Tibial artery (tissue), 4 donors: ENCODE results near the gene OGFOD2.

Experiments
- DNase-seq, 2 donors: peaks; one replicate each; pipeline ENCODE4 v3.0.0-alpha.2; 2019
- H3K27ac ChIP-seq, 2 donors: fragments of 200-600 bp; sonication (generic) in 1 of 2; 1 replicate in 1 of 2; 2 replicates in 1 of 2; pipeline ENCODE4 v1.5.1; 2018 to 2019; ENCODE audit warnings: mild to moderate bottlenecking in 1 of 2
- H3K27me3 ChIP-seq, 2 donors: fragments of 200-600 bp; sonication (generic) in 1 of 2; one replicate each; pipeline versions ENCODE4 v1.5.1 to v1.6.0; 2016 to 2019
- H3K36me3 ChIP-seq, 3 donors: fragments of 200-600 bp; sonication (generic) in 2 of 3; one replicate each; pipeline ENCODE4 v1.5.1; 2016 to 2019; ENCODE audit warnings: mild to moderate bottlenecking in 2 of 3
- H3K4me1 ChIP-seq, 4 donors: fragments of 200-600 bp; sonication (generic) in 2 of 4; 1 replicate in 3 of 4; 2 replicates in 1 of 4; pipeline ENCODE4 v1.5.1; 2016 to 2019
- H3K4me3 ChIP-seq, 2 donors: fragments of 200-600 bp; sonication (generic) in 1 of 2; 1 replicate in 1 of 2; 2 replicates in 1 of 2; pipeline ENCODE4 v1.5.1; 2018 to 2019; ENCODE audit warnings: mild to moderate bottlenecking in 2 of 2
- H3K9me3 ChIP-seq, 3 donors: fragments of 200-600 bp; sonication (generic) in 1 of 3; one replicate each; pipeline ENCODE4 v1.5.1; 2016 to 2019
- intact Hi-C: fragments of 100-400 bp; cut with DNase I; formaldehyde crosslinking; loops from one replicate; pipeline ENCODE4 v1.15.0; 2023; ENCODE audit warnings: low total_unique reads
- TF ChIP-seq, protein P1 (sequence below), 2 experiments: fragments of 200-600 bp in 1 of 2; fragments of 450-650 bp in 1 of 2; IDR thresholded peaks; one replicate each; pipeline ENCODE4 v1.5.1; 2017 to 2019; ENCODE audit warnings: antibody characterized with exemption in 2 of 2, mild to moderate bottlenecking in 1 of 2, moderate library complexity in 1 of 2

The OGFOD2 gene

DNA sequence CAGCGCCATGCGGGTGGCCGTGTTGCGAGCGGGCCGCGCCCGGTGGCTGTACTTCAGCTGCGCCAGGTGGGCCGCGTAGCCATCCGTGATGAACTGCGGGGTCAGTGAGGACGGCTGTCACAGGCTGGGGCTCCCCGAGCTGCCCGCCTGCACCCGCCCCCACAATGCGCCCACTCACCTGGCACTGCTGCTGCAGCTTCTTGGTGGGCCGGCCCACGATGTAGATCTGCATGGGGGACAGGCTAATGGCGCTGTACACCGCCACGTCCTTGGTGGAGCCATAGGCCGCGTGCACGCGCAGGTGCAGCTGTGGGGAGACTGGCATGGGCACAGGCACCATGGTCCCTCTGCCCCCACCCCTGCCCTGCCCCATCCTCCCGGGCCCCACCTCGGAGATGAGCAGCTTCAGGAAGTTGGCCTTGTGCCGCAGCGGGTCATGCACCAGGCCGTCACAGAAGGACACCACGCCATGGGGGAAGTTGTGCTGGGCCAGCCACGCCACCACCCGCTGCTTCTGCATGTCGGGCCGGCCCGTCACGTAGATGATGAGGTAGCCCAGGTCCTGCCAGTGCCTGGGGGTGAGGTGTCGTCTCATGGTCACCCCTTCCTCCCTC, 11.3 kb downstream of the OGFOD2 start:
- Histone ChIP-seq H3K27me3 (no peaks in the 10 kb centered on the region), H3K27ac (no peak overlapping the region), H3K4me1 (peaks cover 11 to 43% (median 41%) of the 10 kb centered on the region in 4 donors), H3K9me3 (no peaks in the 10 kb centered on the region), H3K4me3 (no peak overlapping the region), H3K36me3 (peaks cover 0 to 68% (median 40%) of the 10 kb centered on the region in 3 donors)
- intact Hi-C loops: loop anchor here (10.0 kb wide), 1 partner anchor 158 kb away; no protein-coding TSS in a partner anchor
- no peak for DNase-seq
- TF ChIP-seq, protein P1, sequence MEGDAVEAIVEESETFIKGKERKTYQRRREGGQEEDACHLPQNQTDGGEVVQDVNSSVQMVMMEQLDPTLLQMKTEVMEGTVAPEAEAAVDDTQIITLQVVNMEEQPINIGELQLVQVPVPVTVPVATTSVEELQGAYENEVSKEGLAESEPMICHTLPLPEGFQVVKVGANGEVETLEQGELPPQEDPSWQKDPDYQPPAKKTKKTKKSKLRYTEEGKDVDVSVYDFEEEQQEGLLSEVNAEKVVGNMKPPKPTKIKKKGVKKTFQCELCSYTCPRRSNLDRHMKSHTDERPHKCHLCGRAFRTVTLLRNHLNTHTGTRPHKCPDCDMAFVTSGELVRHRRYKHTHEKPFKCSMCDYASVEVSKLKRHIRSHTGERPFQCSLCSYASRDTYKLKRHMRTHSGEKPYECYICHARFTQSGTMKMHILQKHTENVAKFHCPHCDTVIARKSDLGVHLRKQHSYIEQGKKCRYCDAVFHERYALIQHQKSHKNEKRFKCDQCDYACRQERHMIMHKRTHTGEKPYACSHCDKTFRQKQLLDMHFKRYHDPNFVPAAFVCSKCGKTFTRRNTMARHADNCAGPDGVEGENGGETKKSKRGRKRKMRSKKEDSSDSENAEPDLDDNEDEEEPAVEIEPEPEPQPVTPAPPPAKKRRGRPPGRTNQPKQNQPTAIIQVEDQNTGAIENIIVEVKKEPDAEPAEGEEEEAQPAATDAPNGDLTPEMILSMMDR (IDR thresholded peaks at IDR 0.05): no peak

DNA sequence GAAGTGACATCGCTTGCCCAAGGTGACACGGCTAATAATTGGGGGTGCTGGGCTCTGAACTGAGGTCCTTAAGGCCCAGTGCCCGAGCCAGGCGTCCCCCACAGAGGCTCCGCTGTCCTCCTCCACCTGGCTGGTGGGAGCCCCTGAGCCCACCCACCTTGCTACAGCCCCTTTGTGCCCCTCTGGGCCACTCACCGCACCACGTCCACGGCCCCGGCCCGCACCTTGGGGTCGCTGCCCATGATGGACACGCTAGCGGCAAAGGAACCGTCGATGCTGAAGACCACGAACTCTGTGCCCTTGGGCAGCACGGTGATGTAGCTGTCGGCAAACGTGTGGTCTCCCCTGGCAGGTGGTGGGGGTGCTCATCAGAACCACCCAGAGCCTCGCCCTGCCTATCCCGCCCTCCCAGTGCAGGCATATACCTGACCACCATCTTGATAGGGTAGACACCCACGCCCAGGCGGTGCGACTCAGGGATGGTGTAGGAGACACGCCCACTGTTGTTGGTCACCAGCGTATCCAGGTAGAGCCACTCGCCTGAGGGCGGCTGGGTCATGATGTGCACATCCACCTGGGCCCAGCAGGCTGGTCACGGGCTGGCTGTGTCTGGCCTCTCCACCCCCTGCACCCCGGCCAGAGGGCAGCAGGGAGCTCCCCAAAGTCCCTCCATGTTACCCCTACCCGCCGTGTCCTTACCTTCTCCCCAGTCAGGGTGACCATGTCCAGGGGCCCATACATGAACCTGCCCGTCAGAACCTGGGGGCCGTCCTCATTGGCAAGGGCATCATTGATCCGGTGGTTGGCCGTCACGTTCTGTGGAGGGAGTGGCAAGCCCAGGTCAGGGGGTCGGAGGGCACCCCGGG, 12.3 kb downstream of the OGFOD2 start:
- peaks cover 8 to 33% (median 31%) of the 10 kb centered on the region in 4 donors for H3K4me1 ChIP-seq
- peaks cover 0 to 70% (median 33%) of the 10 kb centered on the region in 3 donors for H3K36me3 ChIP-seq
- intact Hi-C loops: loop anchor here (10.0 kb wide), 1 partner anchor 157 kb away; no protein-coding TSS in a partner anchor
- DNase-seq: no peak
- no peak overlapping the region for H3K4me3 ChIP-seq
- H3K27ac ChIP-seq: no peak overlapping the region
- no peaks in the 10 kb centered on the region for H3K9me3 ChIP-seq
- H3K27me3 ChIP-seq: no peaks in the 10 kb centered on the region
- TF ChIP-seq, protein P1 (IDR thresholded peaks at IDR 0.05): no peak

DNA sequence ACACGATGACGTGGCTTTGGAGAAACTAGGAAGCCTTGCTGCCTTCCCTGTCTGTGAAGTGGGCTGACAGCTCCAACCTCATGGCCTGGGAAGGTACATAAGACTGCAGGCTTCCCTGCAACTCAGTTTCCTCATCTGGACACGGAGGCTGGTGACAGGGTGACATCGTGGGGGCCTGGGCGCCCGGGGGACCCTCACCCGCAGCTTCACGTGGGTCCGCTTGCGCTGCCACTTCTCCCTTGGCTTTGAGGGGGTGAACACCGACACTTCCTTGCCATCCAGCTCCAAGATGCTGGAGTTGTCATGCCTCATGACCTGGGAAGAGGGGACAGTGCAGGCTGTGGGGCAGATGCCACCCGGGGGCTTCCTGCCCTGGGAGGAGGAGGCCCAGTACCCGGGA, 13.0 kb downstream of the OGFOD2 start:
- H3K36me3 ChIP-seq: peaks cover 0 to 64% (median 26%) of the 10 kb centered on the region in 3 donors
- no peak overlapping the region for H3K4me3 ChIP-seq
- no peaks in the 10 kb centered on the region for H3K27me3 ChIP-seq
- H3K9me3 ChIP-seq: no peaks in the 10 kb centered on the region
- no peak overlapping the region for H3K27ac ChIP-seq
- TF ChIP-seq, protein P1 (IDR thresholded peaks at IDR 0.05): no peak
- intact Hi-C loops: loop anchor here (10.0 kb wide), 1 partner anchor 157 kb away; no protein-coding TSS in a partner anchor
- no peak for DNase-seq
- H3K4me1 ChIP-seq: peaks cover under 1 to 26% (median 24%) of the 10 kb centered on the region in 4 donors

DNA sequence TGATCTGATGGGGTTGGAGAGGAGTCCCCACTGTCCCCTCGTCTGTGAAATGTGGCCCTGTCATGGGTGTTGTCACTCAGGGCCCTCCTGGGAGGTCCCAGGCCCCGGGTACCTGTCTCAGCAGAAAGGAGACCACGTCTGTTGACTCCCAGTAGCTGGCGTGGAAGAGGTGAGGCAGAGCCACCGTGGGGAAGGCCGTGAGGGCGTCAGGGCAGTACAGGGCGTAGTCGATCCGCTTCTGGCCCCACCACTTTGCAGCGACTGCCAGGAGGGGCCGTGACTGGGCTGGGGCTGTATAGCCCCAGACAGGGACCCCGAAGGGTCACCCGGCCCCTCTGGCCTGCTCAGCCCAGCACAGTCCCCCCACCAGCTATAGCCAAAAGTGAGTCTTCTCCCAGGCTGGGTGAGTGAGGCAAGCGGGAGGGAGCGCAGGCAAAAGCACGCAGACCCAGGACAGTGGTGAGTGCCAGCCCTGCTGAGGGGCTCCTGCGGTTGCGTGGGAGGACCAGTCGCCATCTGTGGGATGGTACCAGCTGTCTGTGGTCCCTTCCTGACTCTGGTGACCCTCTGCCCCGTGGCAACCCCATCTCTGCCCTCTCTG, 13.7 kb downstream of the OGFOD2 start:
- Histone ChIP-seq H3K27ac (no peak overlapping the region), H3K27me3 (no peaks in the 10 kb centered on the region), H3K9me3 (no peaks in the 10 kb centered on the region), H3K36me3 (peaks cover 0 to 61% (median 24%) of the 10 kb centered on the region in 3 donors), H3K4me3 (no peak overlapping the region), H3K4me1 (peaks cover 0 to 19% (median 17%) of the 10 kb centered on the region in 4 donors)
- TF ChIP-seq, protein P1 (IDR thresholded peaks at IDR 0.05): no peak
- DNase-seq: no peak
- intact Hi-C loops: loop anchor here (10.0 kb wide), 1 partner anchor 156 kb away; no protein-coding TSS in a partner anchor

DNA sequence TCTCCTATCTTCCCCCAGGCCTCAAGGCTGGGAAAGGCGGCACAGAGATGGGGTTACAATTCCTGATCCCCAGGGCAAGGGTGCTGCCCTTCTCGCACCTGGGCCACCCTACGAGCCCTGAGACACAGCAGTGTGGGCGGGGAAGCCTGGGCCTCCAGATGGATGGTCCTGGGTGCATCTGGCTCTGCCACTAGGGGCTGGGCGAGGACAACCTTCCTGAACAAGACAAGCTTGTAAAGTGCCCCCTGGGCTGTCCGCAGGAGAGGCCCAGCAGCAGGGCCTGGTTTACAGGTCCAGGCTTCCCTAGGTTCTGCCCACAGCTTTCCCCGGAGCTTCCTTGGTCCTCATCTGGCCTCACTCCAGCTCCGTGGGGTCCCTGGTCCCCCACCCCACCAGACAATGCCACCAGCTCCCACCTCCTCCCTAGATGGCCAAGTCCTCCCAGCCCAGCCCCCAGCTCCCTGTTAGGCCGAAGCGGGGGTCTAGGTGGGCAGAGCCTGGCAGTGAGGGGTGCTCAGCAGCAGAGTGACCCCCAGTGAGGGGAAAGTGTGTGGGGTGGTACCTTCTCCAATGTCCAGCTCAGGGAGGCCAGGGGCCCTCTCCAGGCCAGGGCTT, 14.3 kb downstream of the OGFOD2 start:
- peaks cover 0 to 61% (median 24%) of the 10 kb centered on the region in 3 donors for H3K36me3 ChIP-seq
- no peaks in the 10 kb centered on the region for H3K27me3 ChIP-seq
- no peak overlapping the region for H3K4me3 ChIP-seq
- TF ChIP-seq, protein P1 (IDR thresholded peaks at IDR 0.05): no peak
- intact Hi-C loops: loop anchor here (10.0 kb wide), 1 partner anchor 155 kb away; no protein-coding TSS in a partner anchor
- DNase-seq: no peak
- H3K27ac ChIP-seq: no peak overlapping the region
- H3K4me1 ChIP-seq: peaks cover 0 to 13% (median 11%) of the 10 kb centered on the region in 4 donors
- no peaks in the 10 kb centered on the region for H3K9me3 ChIP-seq
